ENCODE measurements around the gene MAPK8IP3.

DNA sequence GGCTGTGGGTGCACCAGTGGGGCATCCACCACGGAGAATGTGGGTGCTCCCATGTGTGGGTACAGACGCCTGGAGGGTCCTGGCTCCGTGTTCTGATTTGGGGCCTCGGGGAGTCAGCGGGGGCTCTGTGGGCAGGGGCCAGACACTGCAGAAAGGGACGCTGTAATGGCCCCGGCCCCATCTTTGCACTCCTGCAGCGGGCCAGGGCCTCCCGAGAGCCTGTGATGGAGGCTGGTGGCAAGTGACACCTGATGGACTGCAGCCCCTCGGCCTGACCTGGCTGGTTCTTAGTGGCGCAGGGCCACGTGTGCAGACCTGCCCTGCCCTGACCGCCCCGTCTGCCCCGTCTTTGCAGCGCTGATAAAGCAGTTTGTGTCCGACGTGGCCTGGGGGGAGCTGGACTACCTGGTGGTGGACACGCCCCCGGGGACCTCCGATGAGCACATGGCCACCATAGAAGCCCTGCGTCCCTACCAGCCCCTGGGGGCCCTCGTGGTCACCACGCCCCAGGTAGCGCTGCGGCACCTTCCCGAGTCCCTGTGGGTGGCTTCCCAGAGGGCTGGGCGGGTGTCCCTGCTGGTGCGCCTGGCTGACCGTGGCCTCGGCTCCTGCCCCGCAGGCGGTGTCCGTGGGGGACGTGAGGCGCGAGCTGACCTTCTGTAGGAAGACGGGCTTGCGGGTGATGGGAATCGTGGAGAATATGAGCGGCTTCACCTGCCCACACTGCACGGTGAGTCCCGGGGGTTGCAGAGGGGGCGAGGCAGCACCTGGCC is 81.5 kb downstream of the MAPK8IP3 start:
- no peak for TF ChIP-seq RAD21 (CRISPR knock-in tag; conservative IDR thresholded peaks at IDR 0.05 in 1 of 2, IDR thresholded peaks at IDR 0.05 in 1 of 2)
- no peak for TF ChIP-seq HNRNPLL (IDR thresholded peaks at IDR 0.05; ENCODE audit: low read depth, low read length, poor library complexity, severe bottlenecking)
- TF ChIP-seq POLR2G (IDR thresholded peaks at IDR 0.05; ENCODE audit: low read depth, low read length), result peak; percentile 52
- no peak for TF ChIP-seq CTCF (IDR thresholded peaks at IDR 0.05 in 2 of 3, conservative IDR thresholded peaks at IDR 0.05 in 1 of 3; ENCODE audit: insufficient read depth in 2 of 3, low read depth in 1 of 3, low read length in 3 of 3)
- TF ChIP-seq RERE (CRISPR knock-in tag; IDR thresholded peaks at IDR 0.05; ENCODE audit: borderline replicate concordance), result no peak
- no peak for TF ChIP-seq CHCHD3 (CRISPR knock-in tag; IDR thresholded peaks at IDR 0.05)
- TF ChIP-seq ATF4 (CRISPR knock-in tag; IDR thresholded peaks at IDR 0.05), result no peak
- TF ChIP-seq ZNF175 (CRISPR knock-in tag; IDR thresholded peaks at IDR 0.05; ENCODE audit: low read depth), result no peak
- no peak for TF ChIP-seq USF2 (CRISPR knock-in tag; IDR thresholded peaks at IDR 0.05)
- TF ChIP-seq CTBP1 (IDR thresholded peaks at IDR 0.05; ENCODE audit: borderline replicate concordance), result no peak
